Smooth muscle cell (in vitro differentiated cells): ENCODE results near the gene SLC22A14. TPM values are rescaled to one million over a fixed set of nuclear protein-coding genes. Genes with fewer than 3 reads are reported as not detected.

Experiments
- DNase-seq: peaks from one replicate; lab custom pipeline; 2025; ENCODE audit not compliant: unreplicated experiment; lab: John Stamatoyannopoulos, UW
- H2AFZ ChIP-seq: fragments of 200-600 bp; sonication (generic); 2 replicates; pipeline ENCODE4 v1.6.0; 2016; ENCODE audit warnings: antibody characterized with exemption, low read depth, mild to moderate bottlenecking
- H3F3A ChIP-seq: fragments of 200-600 bp; sonication (generic); 2 replicates; pipeline ENCODE4 v1.6.0; 2017; ENCODE audit warnings: antibody characterized with exemption, low read depth
- H3K27ac ChIP-seq: fragments of 200-600 bp; sonication (generic); 2 replicates; pipeline ENCODE4 v1.5.1; 2016; ENCODE audit warnings: low read depth, mild to moderate bottlenecking
- H3K27me3 ChIP-seq: fragments of 200-600 bp; sonication (generic); 2 replicates; pipeline ENCODE4 v1.6.1; 2016; ENCODE audit warnings: low read depth, mild to moderate bottlenecking
- H3K36me3 ChIP-seq: fragments of 200-600 bp; sonication (generic); 2 replicates; pipeline ENCODE4 v1.5.1; 2016; ENCODE audit warnings: low read depth
- H3K4me1 ChIP-seq: fragments of 200-600 bp; sonication (generic); 2 replicates; pipeline ENCODE4 v1.5.1; 2016; ENCODE audit warnings: low read depth
- H3K4me2 ChIP-seq: fragments of 200-600 bp; sonication (generic); 2 replicates; pipeline ENCODE4 v1.6.0; 2016; ENCODE audit warnings: mild to moderate bottlenecking
- H3K4me3 ChIP-seq: fragments of 200-600 bp; sonication (generic); 2 replicates; pipeline ENCODE4 v1.5.1; 2016; ENCODE audit warnings: mild to moderate bottlenecking
- H3K79me2 ChIP-seq: fragments of 200-600 bp; sonication (generic); 2 replicates; pipeline ENCODE4 v1.6.0; 2016; ENCODE audit warnings: low read depth, mild to moderate bottlenecking
- H3K9ac ChIP-seq: fragments of 200-600 bp; sonication (generic); 2 replicates; pipeline ENCODE4 v1.6.0; 2016; ENCODE audit warnings: low read depth
- H3K9me3 ChIP-seq: fragments of 200-600 bp; sonication (generic); replicated peaks from 2 replicates; pipeline ENCODE4 v1.5.1; 2016; ENCODE audit warnings: low read depth
- H4K20me1 ChIP-seq: fragments of 200-600 bp; sonication (generic); 2 replicates; pipeline ENCODE4 v1.6.0; 2016; ENCODE audit warnings: low read depth
- WGBS: methylation state at CpG from one replicate; pipeline ENCODE4 v1.1.7; 2016; ENCODE audit warnings: low lambda C conversion rate; 5-methylcytosine and 5-hydroxymethylcytosine counted together
- polyA plus RNA-seq: library from polyadenylated mRNA; unstranded; fragments of >200 nt; fragmentation: Nextera tagmentation; extraction: Ambion mirVana; gene quantifications from 2 replicates; pipeline ENCODE4 v1.2.1, GENCODE V29; 2016
- total RNA-seq: library from RNA; depleted of rRNA; stranded (reverse); fragments of >200 nt; gene quantifications from 2 replicates; pipeline ENCODE4 v1.2.3, GENCODE V29; 2014
- TF ChIP-seq, protein P1 (sequence below): fragments of 200-600 bp; sonication (generic); IDR thresholded peaks from 2 replicates; pipeline ENCODE4 v1.5.1; 2017; ENCODE audit warnings: borderline replicate concordance, mild to moderate bottlenecking, antibody characterized with exemption; ENCODE audit not compliant: insufficient read depth, poor library complexity, severe bottlenecking

Gene SLC22A14
- total and polyA plus RNA-seq, 2 experiments from 2014 or later: 0.09 to 0.66 TPM

DNA sequence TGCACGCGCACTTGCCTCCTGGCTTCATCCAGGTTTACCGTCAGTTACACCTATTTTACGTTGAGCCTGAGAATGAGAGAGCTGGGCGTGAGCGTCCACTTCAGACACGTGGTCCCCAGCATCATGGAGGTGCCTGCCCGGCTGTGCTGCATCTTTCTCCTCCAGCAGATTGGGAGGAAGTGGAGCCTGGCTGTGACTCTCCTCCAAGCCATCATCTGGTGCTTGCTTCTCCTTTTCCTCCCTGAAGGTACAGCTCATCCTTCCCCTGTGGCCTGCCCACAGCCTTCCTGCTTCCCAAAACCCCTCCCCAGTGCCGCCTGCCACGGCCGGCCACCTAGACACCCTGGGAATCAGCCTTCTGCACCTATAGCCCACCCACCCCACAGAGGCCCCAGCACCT lies 31.6 kb downstream of the SLC22A14 start:
- Histone ChIP-seq H3K36me3 (no peaks in the 10 kb centered on the region), H3K9me3 (no peaks in the 10 kb centered on the region), H3K4me1 (peaks cover 6% of the 10 kb centered on the region), H3F3A (no peaks in the 10 kb centered on the region), H3K27me3 (no peaks in the 10 kb centered on the region), H3K4me2 (no peak overlapping the region), H2AFZ (no peak overlapping the region), H3K79me2 (no peaks in the 10 kb centered on the region), H3K27ac (no peak overlapping the region), H3K4me3 (no peak overlapping the region), H4K20me1 (no peaks in the 10 kb centered on the region), H3K9ac (no peak overlapping the region)
- TF ChIP-seq, protein P1, sequence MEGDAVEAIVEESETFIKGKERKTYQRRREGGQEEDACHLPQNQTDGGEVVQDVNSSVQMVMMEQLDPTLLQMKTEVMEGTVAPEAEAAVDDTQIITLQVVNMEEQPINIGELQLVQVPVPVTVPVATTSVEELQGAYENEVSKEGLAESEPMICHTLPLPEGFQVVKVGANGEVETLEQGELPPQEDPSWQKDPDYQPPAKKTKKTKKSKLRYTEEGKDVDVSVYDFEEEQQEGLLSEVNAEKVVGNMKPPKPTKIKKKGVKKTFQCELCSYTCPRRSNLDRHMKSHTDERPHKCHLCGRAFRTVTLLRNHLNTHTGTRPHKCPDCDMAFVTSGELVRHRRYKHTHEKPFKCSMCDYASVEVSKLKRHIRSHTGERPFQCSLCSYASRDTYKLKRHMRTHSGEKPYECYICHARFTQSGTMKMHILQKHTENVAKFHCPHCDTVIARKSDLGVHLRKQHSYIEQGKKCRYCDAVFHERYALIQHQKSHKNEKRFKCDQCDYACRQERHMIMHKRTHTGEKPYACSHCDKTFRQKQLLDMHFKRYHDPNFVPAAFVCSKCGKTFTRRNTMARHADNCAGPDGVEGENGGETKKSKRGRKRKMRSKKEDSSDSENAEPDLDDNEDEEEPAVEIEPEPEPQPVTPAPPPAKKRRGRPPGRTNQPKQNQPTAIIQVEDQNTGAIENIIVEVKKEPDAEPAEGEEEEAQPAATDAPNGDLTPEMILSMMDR: no peak
- no peak for DNase-seq
- 89% methylated on average over 10 of the region's 11 CpGs for WGBS

DNA sequence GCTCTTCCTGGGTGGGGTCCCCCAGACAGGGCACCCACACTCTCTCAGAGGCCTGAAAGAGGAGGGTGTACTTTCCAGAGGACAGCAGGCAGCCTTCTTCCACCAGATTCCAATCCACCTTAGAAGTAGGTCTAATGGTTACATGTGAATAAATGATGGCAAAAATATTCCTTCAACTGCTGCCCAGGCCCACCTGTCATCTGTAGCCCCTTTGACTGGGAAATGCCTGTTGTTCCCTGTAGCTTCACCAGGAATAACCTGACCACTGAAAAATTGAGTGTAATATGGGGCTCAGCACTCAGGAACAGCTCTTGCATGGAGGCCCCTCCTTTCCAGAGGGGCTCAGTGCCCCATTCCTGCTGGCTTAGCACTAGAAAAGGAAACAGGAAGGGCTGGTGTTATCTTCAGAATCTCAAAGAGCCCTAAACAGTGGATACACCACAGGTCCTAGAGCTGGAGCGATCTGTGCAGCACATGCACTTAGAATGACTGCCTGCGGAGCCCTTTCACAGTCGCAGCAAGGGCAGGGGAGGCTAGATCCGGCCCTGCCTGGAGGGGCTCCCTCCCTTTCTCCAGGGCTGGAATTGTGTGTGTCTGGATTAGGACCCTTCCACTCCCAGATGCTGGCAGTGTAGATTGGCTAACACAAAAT lies 32.1 kb downstream of the SLC22A14 start:
- no peaks in the 10 kb centered on the region for H4K20me1 ChIP-seq
- TF ChIP-seq, protein P1: no peak
- no peak overlapping the region for H3K9ac ChIP-seq
- no peaks in the 10 kb centered on the region for H3K9me3 ChIP-seq
- no peak overlapping the region for H3K4me3 ChIP-seq
- WGBS: 47% methylated on average over 4 of the region's 4 CpGs
- H3K27ac ChIP-seq: no peak overlapping the region
- no peak overlapping the region for H3K4me2 ChIP-seq
- no peaks in the 10 kb centered on the region for H3F3A ChIP-seq
- DNase-seq: no peak
- H3K4me1 ChIP-seq: peaks cover 6% of the 10 kb centered on the region
- H2AFZ ChIP-seq: no peak overlapping the region
- no peaks in the 10 kb centered on the region for H3K36me3 ChIP-seq
- H3K27me3 ChIP-seq: no peaks in the 10 kb centered on the region
- H3K79me2 ChIP-seq: no peaks in the 10 kb centered on the region

DNA sequence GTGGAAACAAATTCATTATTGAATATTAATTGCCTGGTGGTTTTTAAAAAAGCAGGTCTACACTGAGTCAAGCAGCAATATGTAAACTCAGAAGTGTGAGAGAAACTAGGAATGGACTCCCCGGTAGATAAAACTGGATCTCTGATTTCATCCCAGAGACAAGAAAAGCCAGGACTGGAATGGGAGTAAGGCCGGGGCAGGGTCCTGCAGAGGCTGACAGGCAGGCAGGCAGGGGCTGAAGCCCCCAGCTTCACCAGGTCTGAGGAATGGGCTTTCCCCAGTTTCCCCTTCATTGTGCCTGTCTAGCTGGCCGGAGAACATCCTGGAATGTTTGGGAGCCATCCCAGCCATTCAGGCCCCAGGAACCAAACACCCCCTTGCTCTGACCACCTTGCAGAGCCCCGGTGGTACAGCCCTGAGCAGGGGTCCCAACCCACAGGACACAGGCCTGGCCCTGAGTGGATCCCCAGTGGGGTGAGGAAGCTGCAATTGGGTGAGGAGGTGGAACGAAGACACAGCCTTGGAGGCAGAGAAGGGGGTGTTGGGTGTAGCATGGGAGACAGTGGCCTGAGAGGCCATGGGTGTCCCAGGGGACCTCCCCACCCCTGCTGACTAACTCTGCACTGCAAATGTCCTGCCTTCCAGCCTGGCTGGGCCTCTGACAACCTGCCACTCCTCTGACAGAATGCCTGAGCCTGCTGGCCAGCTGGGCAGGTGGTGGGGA lies 32.8 kb downstream of the SLC22A14 start:
- H3K9ac ChIP-seq: no peak overlapping the region
- H3K79me2 ChIP-seq: no peaks in the 10 kb centered on the region
- TF ChIP-seq, protein P1: no peak
- no peak overlapping the region for H3K27ac ChIP-seq
- no peaks in the 10 kb centered on the region for H4K20me1 ChIP-seq
- peaks cover 6% of the 10 kb centered on the region for H3K4me1 ChIP-seq
- H2AFZ ChIP-seq: no peak overlapping the region
- 85% methylated on average over 5 of the region's 5 CpGs for WGBS
- H3K9me3 ChIP-seq: no peaks in the 10 kb centered on the region
- no peak overlapping the region for H3K4me3 ChIP-seq
- no peaks in the 10 kb centered on the region for H3F3A ChIP-seq
- H3K27me3 ChIP-seq: no peaks in the 10 kb centered on the region
- no peak overlapping the region for H3K4me2 ChIP-seq
- DNase-seq: no peak
- no peaks in the 10 kb centered on the region for H3K36me3 ChIP-seq
